GM12891 (cell line): ENCODE results near the gene MARK2.

Experiments
- POLR2A ChIP-seq: IDR thresholded peaks from 2 replicates; pipeline ENCODE4 v1.6.1; 2011; ENCODE audit warnings: low read depth, low read length, control low read depth
- POLR2AphosphoS5 ChIP-seq: IDR thresholded peaks from 2 replicates; pipeline ENCODE4 v1.6.1; 2011; ENCODE audit warnings: low read depth, low read length, control low read depth
- SPI1 ChIP-seq: IDR thresholded peaks from 2 replicates; pipeline ENCODE4 v1.6.1; 2011; ENCODE audit warnings: low read depth, low read length, control low read depth
- TAF1 ChIP-seq: IDR thresholded peaks from 2 replicates; pipeline ENCODE4 v1.6.1; 2011; ENCODE audit warnings: low read depth, low read length, control low read depth

DNA sequence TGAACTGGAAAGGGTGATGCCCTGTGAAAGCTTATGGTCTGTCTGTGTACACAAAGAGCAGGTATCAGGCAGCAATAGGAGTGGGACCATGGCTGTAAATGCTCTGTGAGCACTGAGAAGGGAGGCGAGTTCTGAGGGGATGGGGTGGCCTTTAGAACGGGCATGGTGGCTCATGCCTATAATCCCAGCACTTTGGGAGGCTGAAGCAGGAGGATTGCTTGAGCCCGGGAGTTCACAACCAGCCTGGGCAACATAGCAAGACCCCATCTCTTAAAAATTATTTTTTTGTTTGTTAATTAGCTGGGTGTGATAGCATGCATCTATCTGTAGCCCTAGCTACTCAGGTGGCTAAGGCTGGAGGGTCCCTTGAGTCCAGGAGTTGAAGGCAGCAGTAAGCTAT, 22.2 kb upstream of the MARK2 start:
- TF ChIP-seq TAF1 (no peak), POLR2AphosphoS5 (no peak), POLR2A (no peak), SPI1 (no peak)
